ENCODE data around the gene PPP1R2C. TPM values are rescaled to one million over a fixed set of nuclear protein-coding genes. Genes with fewer than 3 reads are reported as not detected.

PPP1R2C gene
- total RNA-seq, 2 experiments from 2014 or later, result not detected

- ChIA-PET POLR2A (no interaction called here), CTCF (no interaction called here)
- no peaks in the 10 kb centered on the region for H3K27me3 Mint-ChIP-seq (ENCODE audit: low read depth)
- peaks cover 9% of the 10 kb centered on the region for H3K4me1 Mint-ChIP-seq (ENCODE audit: low read depth)
- no peak overlapping the region for H3K27ac Mint-ChIP-seq
- no peak overlapping the region for H3K4me3 Mint-ChIP-seq
- ATAC-seq, result no peak
- H3K36me3 Mint-ChIP-seq (ENCODE audit: low read depth), result no peaks in the 10 kb centered on the region
- H3K9me3 Mint-ChIP-seq (ENCODE audit: insufficient read depth), result no peaks in the 10 kb centered on the region
- no peak for DNase-seq
These were observed 37.5 kb downstream of the PPP1R2C start for GRCh38 chrX:42740456-42740855.

- H3K36me3 Mint-ChIP-seq (ENCODE audit: low read depth), result no peaks in the 10 kb centered on the region
- H3K4me3 Mint-ChIP-seq, result no peak overlapping the region
- no peak for ATAC-seq
- CTCF ChIA-PET, result no interaction called here
- H3K4me1 Mint-ChIP-seq (ENCODE audit: low read depth), result peaks cover 9% of the 10 kb centered on the region
- no peaks in the 10 kb centered on the region for H3K27me3 Mint-ChIP-seq (ENCODE audit: low read depth)
- H3K9me3 Mint-ChIP-seq (ENCODE audit: insufficient read depth), result no peaks in the 10 kb centered on the region
- DNase-seq, result no peak
- POLR2A ChIA-PET, result no interaction called here
- peak overlapping the region; percentile 69 for H3K27ac Mint-ChIP-seq
These were observed 38.2 kb downstream of the PPP1R2C start for GRCh38 chrX:42739741-42740140.

GRCh38 chrX:42739258-42739657 is 38.7 kb downstream of the PPP1R2C start:
- Mint-ChIP-seq H3K4me1 (ENCODE audit: low read depth) (peaks cover 9% of the 10 kb centered on the region), H3K36me3 (ENCODE audit: low read depth) (no peaks in the 10 kb centered on the region), H3K4me3 (no peak overlapping the region), H3K9me3 (ENCODE audit: insufficient read depth) (no peaks in the 10 kb centered on the region), H3K27me3 (ENCODE audit: low read depth) (no peaks in the 10 kb centered on the region), H3K27ac (peak overlapping the region; percentile 69)
- ATAC-seq (no peak), DNase-seq (no peak)
- ChIA-PET POLR2A (no interaction called here), CTCF (no interaction called here)

- Mint-ChIP-seq H3K27me3 (ENCODE audit: low read depth) (no peaks in the 10 kb centered on the region), H3K4me1 (ENCODE audit: low read depth) (peaks cover 9% of the 10 kb centered on the region), H3K4me3 (no peak overlapping the region), H3K27ac (no peak overlapping the region), H3K36me3 (ENCODE audit: low read depth) (no peaks in the 10 kb centered on the region), H3K9me3 (ENCODE audit: insufficient read depth) (no peaks in the 10 kb centered on the region)
- DNase-seq, result no peak
- POLR2A ChIA-PET, result no interaction called here
- CTCF ChIA-PET, result no interaction called here
- ATAC-seq, result no peak
These were observed 39.4 kb downstream of the PPP1R2C start for GRCh38 chrX:42738552-42738951.

GRCh38 chrX:42735250-42735649 is 42.7 kb downstream of the PPP1R2C start:
- Mint-ChIP-seq H3K36me3 (ENCODE audit: low read depth) (no peaks in the 10 kb centered on the region), H3K27ac (no peak overlapping the region), H3K4me3 (no peak overlapping the region), H3K9me3 (ENCODE audit: insufficient read depth) (no peaks in the 10 kb centered on the region), H3K27me3 (ENCODE audit: low read depth) (no peaks in the 10 kb centered on the region), H3K4me1 (ENCODE audit: low read depth) (peaks cover 9% of the 10 kb centered on the region)
- ChIA-PET CTCF (no interaction called here), POLR2A (no interaction called here)
- no peak for ATAC-seq
- no peak for DNase-seq

GRCh38 chrX:42732506-42732905 is 45.5 kb downstream of the PPP1R2C start:
- no peak overlapping the region for H3K4me3 Mint-ChIP-seq
- H3K4me1 Mint-ChIP-seq (ENCODE audit: low read depth), result no peaks in the 10 kb centered on the region
- no peaks in the 10 kb centered on the region for H3K9me3 Mint-ChIP-seq (ENCODE audit: insufficient read depth)
- no peaks in the 10 kb centered on the region for H3K36me3 Mint-ChIP-seq (ENCODE audit: low read depth)
- ATAC-seq, result no peak
- H3K27me3 Mint-ChIP-seq (ENCODE audit: low read depth), result no peaks in the 10 kb centered on the region
- CTCF ChIA-PET, result interaction anchor here (1.3 kb wide), 1 partner anchor 16 kb away, joined by 4 read pairs; no protein-coding TSS in a partner anchor
- POLR2A ChIA-PET, result no interaction called here
- no peak overlapping the region for H3K27ac Mint-ChIP-seq
- DNase-seq, result no peak

Data from activated CD8-positive, alpha-beta T cell treated with anti-CD3 and anti-CD28 coated beads, Interleukin-2, amount 10 ng/mL, durations not matched to agents 7 days and 5 days (primary cell).